Lung (tissue), 12 donors: ENCODE results near the gene PAF1. TPM values are rescaled to one million over a fixed set of nuclear protein-coding genes. Genes with fewer than 3 reads are reported as not detected.

ENCODE experiments used
- ATAC-seq: fragments of 200-7000 bp; cut with Tn5 transposase; one replicate; pipeline ENCODE4 v1.9.1; 2020; ENCODE audit warnings: moderate number of reproducible peaks; ENCODE audit not compliant: insufficient read depth, low FRiP score
- DNase-seq, 3 donors: peaks; one replicate each; pipeline ENCODE4 v3.0.0-alpha.2; 2013 to 2017
- H3K27ac ChIP-seq, 2 donors: one replicate each; pipeline ENCODE4 v1.5.1; 2013; ENCODE audit warnings: mild to moderate bottlenecking in 2 of 2, moderate library complexity in 2 of 2, control low read depth in 1 of 2, inconsistent platforms in 1 of 2, low read depth in 1 of 2, low read length in 1 of 2
- H3K27me3 ChIP-seq, 3 donors: one replicate each; pipeline ENCODE4 v1.5.1; 2013; ENCODE audit warnings: low read length in 2 of 3; ENCODE audit not compliant: control insufficient read depth in 3 of 3, insufficient read depth in 3 of 3
- H3K36me3 ChIP-seq, 4 donors: one replicate each; pipeline ENCODE4 v1.5.1; 2013; ENCODE audit warnings: low read length in 4 of 4, mild to moderate bottlenecking in 1 of 4, moderate library complexity in 1 of 4; ENCODE audit not compliant: control insufficient read depth in 4 of 4, insufficient read depth in 4 of 4
- H3K4me1 ChIP-seq, 5 donors: one replicate each; pipeline ENCODE4 v1.5.1; 2013; ENCODE audit warnings: low read length in 5 of 5, mild to moderate bottlenecking in 2 of 5, moderate library complexity in 1 of 5; ENCODE audit not compliant: control insufficient read depth in 5 of 5, insufficient read depth in 5 of 5
- H3K4me3 ChIP-seq: one replicate; pipeline ENCODE4 v1.5.1; 2013; ENCODE audit warnings: mild to moderate bottlenecking, control low read depth, moderate library complexity
- H3K9ac ChIP-seq, 2 donors: one replicate each; pipeline ENCODE4 v1.5.1; 2013; ENCODE audit warnings: low read length in 2 of 2, control low read depth in 1 of 2; ENCODE audit not compliant: insufficient read depth in 1 of 2
- H3K9me3 ChIP-seq, 4 donors: one replicate each; pipeline ENCODE4 v1.5.1; 2013; ENCODE audit warnings: low read length in 3 of 4, mild to moderate bottlenecking in 1 of 4, moderate library complexity in 1 of 4; ENCODE audit not compliant: control insufficient read depth in 4 of 4, insufficient read depth in 3 of 4
- WGBS, 2 donors: extraction: QIAGEN DNeasy Blood & Tissue Kit; methylation state at CpG; one replicate each; pipeline ENCODE4 v1.1.7; 2013; 5-methylcytosine and 5-hydroxymethylcytosine counted together
- polyA plus RNA-seq, 2 donors: library from polyadenylated mRNA; stranded (reverse); fragments of 200-250 nt; gene quantifications; one replicate each; pipeline ENCODE4 v1.2.1, GENCODE V29; 2013
- total RNA-seq, 2 donors: library from RNA; depleted of rRNA in 1 of 2; stranded (reverse); fragments of >200 nt in 1 of 2; gene quantifications; one replicate each; pipeline ENCODE4 v1.2.1, GENCODE V29; 2014 to 2021
- TF ChIP-seq, protein P1 (sequence below): IDR thresholded peaks from 2 replicates; pipeline ENCODE4 v1.5.1; 2012; ENCODE audit warnings: mild to moderate bottlenecking; ENCODE audit errors: control extremely low read depth, extremely low read depth
- donor health status: control.
- donor health status: control.
- donor health status: Bipolar disorder and iron deficiency.
- donor health status: healthy.
- donor health status: DM: yes; HTN: yes; CAD: no.

The PAF1 gene
- total and polyA plus RNA-seq, 4 donors = 24.8 to 41.8 (median 34.0) TPM

DNA sequence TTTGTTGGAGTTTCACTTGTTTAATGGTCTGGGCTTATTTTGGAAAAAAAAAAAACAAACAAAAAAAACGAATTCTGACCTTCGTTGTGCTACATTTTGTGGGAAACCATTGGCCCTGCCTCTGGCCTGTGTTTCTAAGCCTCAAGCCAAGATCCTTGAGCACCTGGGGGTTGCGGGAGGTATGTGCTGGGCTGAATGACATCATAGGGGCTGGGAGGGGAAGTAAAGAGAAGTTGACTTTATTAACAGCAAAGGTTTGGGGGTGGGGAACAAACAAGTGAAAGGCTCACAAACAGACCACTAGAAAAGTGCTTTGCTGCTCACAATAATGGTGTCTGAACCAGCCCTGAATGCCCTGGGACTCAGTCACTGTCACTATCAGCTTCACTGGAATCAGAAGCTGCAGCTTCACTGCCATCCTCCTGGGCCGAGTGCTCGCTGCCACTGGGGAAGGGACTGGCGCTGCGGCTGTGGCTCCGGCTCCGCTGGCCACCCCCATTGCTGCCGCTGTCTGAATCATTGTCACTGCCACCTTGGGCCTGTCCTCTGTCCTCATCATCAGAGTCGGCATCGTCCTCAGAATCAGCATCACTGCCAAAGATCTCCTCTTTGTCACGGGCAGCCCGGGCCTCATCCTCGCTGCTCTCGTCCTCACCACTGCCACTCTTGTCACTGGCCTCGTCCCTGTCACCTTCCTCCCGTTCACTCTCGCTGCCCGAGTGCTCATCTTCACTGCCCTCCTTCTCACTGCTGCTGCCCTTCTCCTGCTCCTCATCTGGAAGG lies 5.1 kb downstream of the PAF1 start:
- no peak overlapping the region for H3K4me3 ChIP-seq
- peaks cover 18 to 58% (median 50%) of the 10 kb centered on the region in 4 donors for H3K36me3 ChIP-seq
- no peak for DNase-seq
- no peak for ATAC-seq
- H3K4me1 ChIP-seq = peaks cover 3 to 10% (median 6%) of the 10 kb centered on the region in 5 donors
- H3K9me3 ChIP-seq = no peaks in the 10 kb centered on the region
- H3K27ac ChIP-seq = no peak overlapping the region
- TF ChIP-seq, protein P1, sequence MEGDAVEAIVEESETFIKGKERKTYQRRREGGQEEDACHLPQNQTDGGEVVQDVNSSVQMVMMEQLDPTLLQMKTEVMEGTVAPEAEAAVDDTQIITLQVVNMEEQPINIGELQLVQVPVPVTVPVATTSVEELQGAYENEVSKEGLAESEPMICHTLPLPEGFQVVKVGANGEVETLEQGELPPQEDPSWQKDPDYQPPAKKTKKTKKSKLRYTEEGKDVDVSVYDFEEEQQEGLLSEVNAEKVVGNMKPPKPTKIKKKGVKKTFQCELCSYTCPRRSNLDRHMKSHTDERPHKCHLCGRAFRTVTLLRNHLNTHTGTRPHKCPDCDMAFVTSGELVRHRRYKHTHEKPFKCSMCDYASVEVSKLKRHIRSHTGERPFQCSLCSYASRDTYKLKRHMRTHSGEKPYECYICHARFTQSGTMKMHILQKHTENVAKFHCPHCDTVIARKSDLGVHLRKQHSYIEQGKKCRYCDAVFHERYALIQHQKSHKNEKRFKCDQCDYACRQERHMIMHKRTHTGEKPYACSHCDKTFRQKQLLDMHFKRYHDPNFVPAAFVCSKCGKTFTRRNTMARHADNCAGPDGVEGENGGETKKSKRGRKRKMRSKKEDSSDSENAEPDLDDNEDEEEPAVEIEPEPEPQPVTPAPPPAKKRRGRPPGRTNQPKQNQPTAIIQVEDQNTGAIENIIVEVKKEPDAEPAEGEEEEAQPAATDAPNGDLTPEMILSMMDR = no peak
- 82 to 85% methylated on average over 20 of the region's 20 CpGs for WGBS, 2 donors
- no peak overlapping the region for H3K9ac ChIP-seq
- H3K27me3 ChIP-seq = no peaks in the 10 kb centered on the region

DNA sequence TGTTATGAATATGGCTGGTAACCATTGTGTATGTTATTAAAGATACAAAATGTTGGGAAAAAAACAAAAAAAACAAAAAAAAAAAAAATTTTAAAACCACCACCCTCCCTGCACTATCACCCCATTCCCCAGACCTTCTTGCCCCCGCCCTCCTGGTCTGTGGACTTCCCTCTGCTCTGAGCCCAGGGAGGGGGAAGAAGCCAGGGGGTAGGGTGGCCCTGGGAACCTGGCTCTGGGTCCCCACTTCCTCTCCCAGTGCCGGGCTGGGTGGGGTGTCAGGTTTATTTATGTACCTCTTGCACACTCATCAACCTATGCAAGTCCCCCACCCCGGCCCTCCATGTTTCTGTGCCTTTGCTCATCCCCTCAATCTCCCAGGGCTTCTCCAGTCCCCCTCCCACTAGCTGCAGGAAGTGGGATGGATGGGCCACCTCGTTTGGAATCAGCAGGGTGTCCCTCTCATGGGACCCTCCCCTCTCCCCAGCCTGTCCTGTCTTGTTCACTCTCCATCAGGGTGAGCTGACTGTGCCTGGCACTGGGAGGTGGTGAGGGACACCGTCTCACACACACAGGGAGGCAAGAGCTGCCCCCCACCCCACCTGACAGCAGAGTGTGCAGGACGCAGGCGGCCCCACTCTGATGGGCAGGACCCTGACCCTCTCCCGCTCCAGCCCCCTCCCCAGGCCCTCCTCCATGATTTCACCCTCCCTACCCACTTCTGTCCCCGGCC lies 5.9 kb downstream of the PAF1 start:
- Histone ChIP-seq H3K36me3 (peaks cover 20 to 66% (median 57%) of the 10 kb centered on the region in 4 donors), H3K27me3 (no peaks in the 10 kb centered on the region), H3K9me3 (no peaks in the 10 kb centered on the region), H3K27ac (no peak overlapping the region), H3K4me1 (peaks cover 3 to 6% (median 4%) of the 10 kb centered on the region in 5 donors), H3K4me3 (no peak overlapping the region), H3K9ac (no peak overlapping the region)
- 64 to 67% methylated on average over 9 of the region's 9 CpGs for WGBS, 2 donors
- ATAC-seq (no peak), DNase-seq (no peak)
- TF ChIP-seq, protein P1 = no peak

DNA sequence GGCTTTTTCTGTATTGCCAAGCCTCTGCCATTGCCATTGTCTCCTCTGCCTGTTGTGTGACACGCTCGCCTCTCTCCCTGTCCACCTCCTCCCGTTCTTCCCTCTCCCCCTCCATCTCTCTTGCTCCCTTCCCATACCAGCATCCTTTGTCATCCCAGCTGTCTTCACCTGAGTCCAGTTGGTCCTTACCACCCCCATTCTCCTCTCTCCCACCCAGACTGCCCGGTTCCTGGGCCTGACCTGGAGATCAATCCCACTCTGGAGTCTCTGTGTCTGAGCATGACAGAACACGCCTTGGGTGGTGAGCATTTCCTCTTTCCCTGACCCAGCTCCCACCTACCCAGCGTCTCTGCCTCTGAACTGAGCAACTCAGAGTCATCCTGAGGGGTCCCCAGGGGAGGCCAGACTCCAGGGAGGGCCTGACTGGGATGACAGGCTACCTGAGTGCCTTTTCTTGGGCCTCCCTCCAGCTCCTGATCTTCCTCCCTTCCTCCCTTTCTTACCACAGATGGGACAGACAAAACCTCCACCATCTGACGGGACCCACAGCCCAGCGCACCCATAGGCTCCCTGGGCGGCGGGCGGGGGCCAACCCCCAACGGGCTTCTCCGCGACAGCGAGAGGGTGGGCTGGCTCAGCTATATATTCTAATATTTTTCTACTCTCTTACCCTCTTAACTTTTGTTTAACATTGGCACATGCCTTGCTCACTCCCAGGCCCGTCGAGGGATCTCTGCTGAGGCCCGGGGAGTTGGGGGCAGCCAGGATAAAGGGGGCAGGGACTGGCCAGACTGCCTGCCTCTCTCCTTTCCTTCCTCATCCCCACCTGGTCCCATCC lies 7.7 kb downstream of the PAF1 start:
- ATAC-seq = no peak
- H3K36me3 ChIP-seq = peaks cover 20 to 70% (median 56%) of the 10 kb centered on the region in 4 donors
- WGBS, 2 donors = 94% methylated on average over 18 of the region's 18 CpGs
- H3K27ac ChIP-seq = no peak overlapping the region
- H3K9me3 ChIP-seq = no peaks in the 10 kb centered on the region
- DNase-seq = no peak
- H3K4me1 ChIP-seq = no peaks in the 10 kb centered on the region
- no peak overlapping the region for H3K4me3 ChIP-seq
- no peak overlapping the region for H3K9ac ChIP-seq
- TF ChIP-seq, protein P1 = no peak
- no peaks in the 10 kb centered on the region for H3K27me3 ChIP-seq
